ENCODE results near the gene ST6GALNAC5. TPM values are rescaled to one million over a fixed set of nuclear protein-coding genes. Genes with fewer than 3 reads are reported as not detected.

Gene ST6GALNAC5
- total and polyA plus RNA-seq, 2 donors (not counting 3 experiments of a cell fraction or from before 2014, with no cell fraction given): not detected

GRCh38 chr1:76989976-76990375 is 122.7 kb downstream of the ST6GALNAC5 start:
- Histone ChIP-seq H3K9me3 (replicated peaks; ENCODE audit: control insufficient read depth, insufficient read depth, low read length) (no peaks in the 10 kb centered on the region), H2AFZ (ENCODE audit: low read depth, low read length) (no peak overlapping the region), H3K4me1 (ENCODE audit: control insufficient read depth, extremely low read depth, insufficient read depth, low read length) (no peaks in the 10 kb centered on the region), H3K4me2 (ENCODE audit: insufficient read depth, low read length) (no peak overlapping the region), H3K4me3 (replicated peaks in 1 of 3; ENCODE audit: insufficient read depth in 1 of 3, low read depth in 1 of 3, low read length in 3 of 3) (no peak overlapping the region), H3K9me1 (replicated peaks; ENCODE audit: control insufficient read depth, extremely low read depth, insufficient read depth, low read length) (no peaks in the 10 kb centered on the region), H3K27me3 (ENCODE audit: control insufficient read depth in 2 of 2, insufficient read depth in 2 of 2, low read length in 2 of 2) (no peaks in the 10 kb centered on the region), H3K79me2 (ENCODE audit: control insufficient read depth, insufficient read depth, low read length) (no peaks in the 10 kb centered on the region), H4K20me1 (replicated peaks; ENCODE audit: control insufficient read depth, extremely low read depth, insufficient read depth, low read length) (no peaks in the 10 kb centered on the region), H3K36me3 (ENCODE audit: control insufficient read depth in 2 of 2, extremely low read depth in 1 of 2, insufficient read depth in 2 of 2, low read length in 2 of 2) (no peaks in the 10 kb centered on the region), H3K27ac (ENCODE audit: insufficient read depth, low read depth, low read length) (no peak overlapping the region), H3K9ac (replicated peaks; ENCODE audit: extremely low read depth, insufficient read depth, low read length) (no peak overlapping the region)
- dilution Hi-C loops (cut with MboI; ENCODE audit: extremely low pct_ligation_motif_present, low sequenced_read_pairs): no loop called here
- BruUV-seq (replicated peaks): no TSS peak
- ChIA-PET CTCF (no interaction called here), POLR2A (no interaction called here)
- TF ChIP-seq POLR2AphosphoS5 (IDR thresholded peaks at IDR 0.05; ENCODE audit: insufficient read depth, low read depth, low read length) (no peak), CTCF (IDR thresholded peaks at IDR 0.05; ENCODE audit: extremely low read depth in 1 of 2, insufficient read depth in 1 of 2, low read depth in 1 of 2, low read length in 2 of 2) (no peak), EZH2 (IDR thresholded peaks at IDR 0.05; ENCODE audit: borderline replicate concordance, low read depth, low read length, severe bottlenecking) (no peak)
- DNase-seq (ENCODE audit: low read depth, low spot score) (no peak), FAIRE-seq (no peak)
- intact Hi-C loops (cut with micrococcal nuclease): no loop called here

DNA sequence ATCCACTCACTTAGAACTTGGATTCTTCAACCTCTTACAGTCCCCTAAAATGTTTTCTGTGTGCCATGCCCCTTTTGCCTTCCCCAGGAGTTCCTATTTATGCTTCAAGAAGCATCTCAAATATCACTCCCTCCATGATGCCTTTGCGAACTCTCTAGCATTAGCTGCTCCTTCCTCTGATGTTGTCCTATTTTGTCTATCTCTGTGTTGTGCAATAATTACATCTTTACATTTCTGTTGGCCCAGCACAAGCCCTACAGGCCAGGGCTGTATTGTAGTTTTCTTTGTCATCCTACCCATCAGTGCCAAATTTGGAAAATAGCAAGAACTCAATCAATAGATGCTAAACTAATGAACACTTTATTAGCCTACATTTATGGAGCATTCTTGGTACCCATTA is 125.8 kb downstream of the ST6GALNAC5 start:
- Histone ChIP-seq H2AFZ (ENCODE audit: low read depth, low read length) (no peak overlapping the region), H3K4me1 (ENCODE audit: control insufficient read depth, extremely low read depth, insufficient read depth, low read length) (no peaks in the 10 kb centered on the region), H3K79me2 (ENCODE audit: control insufficient read depth, insufficient read depth, low read length) (no peaks in the 10 kb centered on the region), H3K9me1 (replicated peaks; ENCODE audit: control insufficient read depth, extremely low read depth, insufficient read depth, low read length) (no peaks in the 10 kb centered on the region), H3K27me3 (ENCODE audit: control insufficient read depth in 2 of 2, insufficient read depth in 2 of 2, low read length in 2 of 2) (no peaks in the 10 kb centered on the region), H3K4me3 (replicated peaks in 1 of 3; ENCODE audit: insufficient read depth in 1 of 3, low read depth in 1 of 3, low read length in 3 of 3) (no peak overlapping the region), H4K20me1 (replicated peaks; ENCODE audit: control insufficient read depth, extremely low read depth, insufficient read depth, low read length) (no peaks in the 10 kb centered on the region), H3K9ac (replicated peaks; ENCODE audit: extremely low read depth, insufficient read depth, low read length) (no peak overlapping the region), H3K4me2 (ENCODE audit: insufficient read depth, low read length) (no peak overlapping the region), H3K36me3 (ENCODE audit: control insufficient read depth in 2 of 2, extremely low read depth in 1 of 2, insufficient read depth in 2 of 2, low read length in 2 of 2) (no peaks in the 10 kb centered on the region), H3K27ac (ENCODE audit: insufficient read depth, low read depth, low read length) (no peak overlapping the region), H3K9me3 (replicated peaks; ENCODE audit: control insufficient read depth, insufficient read depth, low read length) (no peaks in the 10 kb centered on the region)
- CTCF ChIA-PET: no interaction called here
- BruUV-seq (replicated peaks): no TSS peak
- POLR2A ChIA-PET: no interaction called here
- DNase-seq (ENCODE audit: low read depth, low spot score) (no peak), FAIRE-seq (no peak)
- dilution Hi-C loops (cut with MboI; ENCODE audit: extremely low pct_ligation_motif_present, low sequenced_read_pairs) (no loop called here), intact Hi-C loops (cut with micrococcal nuclease) (no loop called here)
- no peak for TF ChIP-seq FOS (IDR thresholded peaks at IDR 0.05; ENCODE audit: borderline replicate concordance, insufficient read depth, low read length)
- TF ChIP-seq POLR2AphosphoS5 (IDR thresholded peaks at IDR 0.05; ENCODE audit: insufficient read depth, low read depth, low read length): no peak
- TF ChIP-seq POLR2A (IDR thresholded peaks at IDR 0.05; ENCODE audit: low read depth, low read length): no peak

Data from endothelial cell of umbilical vein (primary cell).